Esophagus squamous epithelium (tissue), 5 donors: ENCODE measurements around the gene ZDHHC8. TPM values are rescaled to one million over a fixed set of nuclear protein-coding genes. Genes with fewer than 3 reads are reported as not detected.
A peak's percentile ranks its signal among the peaks of the same experiment; 100 is the strongest.

Experiments used
- DNase-seq: peaks from one replicate; lab custom pipeline; 2025; lab: John Stamatoyannopoulos, UW
- H3K27ac ChIP-seq, 4 donors: fragments of 200-600 bp; sonication (generic); one replicate each; pipeline ENCODE4 v1.5.1; 2016 to 2019; ENCODE audit warnings: mild to moderate bottlenecking in 1 of 4
- H3K27me3 ChIP-seq, 4 donors: fragments of 200-600 bp; sonication (generic); 1 replicate in 3 of 4; 2 replicates in 1 of 4; pipeline versions ENCODE4 v1.5.1 to v1.6.0; 2017 to 2021; ENCODE audit warnings: antibody characterized with exemption in 1 of 4
- H3K36me3 ChIP-seq, 3 donors: fragments of 200-600 bp; sonication (generic); one replicate each; pipeline ENCODE4 v1.5.1; 2016 to 2019
- H3K4me1 ChIP-seq, 3 donors: fragments of 200-600 bp; sonication (generic); one replicate each; pipeline ENCODE4 v1.5.1; 2017 to 2019
- H3K4me3 ChIP-seq, 4 donors: fragments of 200-600 bp; sonication (generic); 1 replicate in 3 of 4; 2 replicates in 1 of 4; pipeline ENCODE4 v1.5.1; 2016 to 2019; ENCODE audit warnings: mild to moderate bottlenecking in 2 of 4, moderate library complexity in 1 of 4
- H3K9me3 ChIP-seq, 3 donors: fragments of 200-600 bp; sonication (generic); one replicate each; pipeline ENCODE4 v1.5.1; 2016 to 2019
- CTCF ChIP-seq, 6 experiments: fragments of 450-650 bp in 4 of 6; fragments of 200-600 bp in 2 of 6; sonication (generic) in 2 of 6; IDR thresholded peaks; one replicate each; pipeline ENCODE4 v1.5.1; 2016 to 2019; ENCODE audit warnings: antibody characterized with exemption in 6 of 6, mild to moderate bottlenecking in 4 of 6, moderate library complexity in 4 of 6
- POLR2A ChIP-seq, 4 donors: fragments of 450-650 bp; IDR thresholded peaks; one replicate each; pipeline ENCODE4 v1.6.1; 2017; ENCODE audit warnings: antibody characterized with exemption in 4 of 4, mild to moderate bottlenecking in 4 of 4, moderate library complexity in 3 of 4
- WGBS, 2 donors: methylation state at CpG; one replicate each; pipeline ENCODE4 v1.1.5; 2018; 5-methylcytosine and 5-hydroxymethylcytosine counted together
- intact Hi-C: fragments of 100-400 bp; cut with DNase I; formaldehyde crosslinking; loops from one replicate; pipeline ENCODE4 v1.15.0; 2022
- total RNA-seq, 4 donors: library from RNA; depleted of rRNA; stranded (reverse); fragments of >200 nt; gene quantifications; one replicate each; pipeline ENCODE4 v1.1.0, GENCODE V29; 2016
- donor health status: DM: yes; HTN: yes; CAD: no.

Gene ZDHHC8
- total RNA-seq, 4 donors from 2014 or later, result 14.7 to 22.9 (median 18.6) TPM

DNA sequence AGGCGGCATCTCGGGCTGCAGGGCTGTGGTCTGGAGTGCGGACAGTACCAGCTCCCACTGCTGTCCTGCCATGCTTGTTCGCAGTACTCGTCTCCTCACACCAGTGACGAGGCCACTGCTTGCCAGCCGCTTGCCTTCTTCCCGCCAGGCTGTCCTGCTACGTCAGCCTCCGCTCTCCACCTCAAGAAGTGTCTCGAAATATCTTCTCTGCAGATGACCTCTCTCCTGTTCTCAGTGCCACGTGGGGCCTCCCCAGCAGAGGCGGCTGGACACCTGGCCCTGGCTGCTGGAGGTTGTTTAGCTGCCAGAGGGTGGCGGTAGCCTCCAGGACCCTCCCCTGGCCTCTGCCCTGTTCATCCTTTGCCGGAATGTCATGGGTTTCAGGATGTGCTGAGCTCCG lies 22.3 kb downstream of the ZDHHC8 start:
- Histone ChIP-seq H3K4me1 (peaks cover 0 to 11% (median 0%) of the 10 kb centered on the region in 3 donors), H3K9me3 (no peaks in the 10 kb centered on the region), H3K27ac (no peak overlapping the region), H3K27me3 (peaks cover 0 to 51% (median 0%) of the 10 kb centered on the region in 4 donors), H3K36me3 (no peaks in the 10 kb centered on the region), H3K4me3 (no peak overlapping the region)
- no peak for TF ChIP-seq POLR2A (IDR thresholded peaks at IDR 0.05)
- no peak for TF ChIP-seq CTCF (IDR thresholded peaks at IDR 0.05)
- intact Hi-C loops, result no loop called here
- 57 to 68% methylated on average over 3 to 11 of the region's 16 CpGs for WGBS, 2 donors
- DNase-seq, result no peak

- TF ChIP-seq POLR2A (IDR thresholded peaks at IDR 0.05) (no peak), CTCF (IDR thresholded peaks at IDR 0.05) (no peak)
- Histone ChIP-seq H3K4me3 (peak overlapping the region in 2 of 4 donors; percentile 22 to 47), H3K27me3 (peaks cover 0 to 56% (median 0%) of the 10 kb centered on the region in 4 donors), H3K4me1 (peaks cover 0 to 11% (median 0%) of the 10 kb centered on the region in 3 donors), H3K27ac (peak overlapping the region in 1 of 4 donors; percentile 39), H3K9me3 (no peaks in the 10 kb centered on the region), H3K36me3 (no peaks in the 10 kb centered on the region)
- intact Hi-C loops, result no loop called here
- 20 to 33% methylated on average over 3 to 4 of the region's 14 CpGs for WGBS, 2 donors
- no peak for DNase-seq
Measured at GRCh38 chr22:20154602-20155187, 23.1 kb downstream of the ZDHHC8 start.

DNA sequence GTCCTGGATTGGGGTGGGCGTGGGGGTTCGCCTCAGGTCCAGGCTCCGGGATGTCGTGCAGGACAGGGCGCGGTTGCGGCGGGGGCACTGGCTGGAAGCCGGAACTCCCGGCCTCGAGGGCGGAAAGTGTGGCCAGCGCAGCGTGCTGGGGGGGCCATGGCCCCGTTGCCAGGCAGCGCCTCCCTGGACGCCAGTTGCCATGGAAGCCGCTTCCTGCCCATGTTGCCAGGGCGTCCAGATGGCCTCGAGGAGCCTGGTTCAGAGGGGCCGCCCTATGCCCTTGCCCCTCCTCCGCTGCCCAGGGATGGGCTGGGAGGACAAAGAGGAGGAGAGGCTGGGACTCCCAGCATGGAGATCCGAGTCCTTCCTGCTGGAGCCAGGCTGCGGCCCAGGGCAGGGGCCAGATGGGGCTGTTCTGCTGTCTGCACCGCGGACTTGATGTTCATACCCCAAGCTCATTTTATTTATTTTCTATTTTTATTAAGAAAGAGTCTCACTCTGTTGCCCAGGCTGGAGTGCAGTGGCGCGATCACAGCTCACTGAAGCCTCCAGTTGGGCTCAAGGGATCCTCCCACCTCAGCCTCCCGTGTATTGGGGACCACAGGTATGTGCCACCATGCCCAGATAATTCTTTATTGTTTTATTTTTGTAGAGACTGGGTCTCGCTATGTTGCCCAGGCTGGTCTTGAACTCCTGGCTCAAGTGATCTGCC lies 23.9 kb downstream of the ZDHHC8 start:
- no peak for TF ChIP-seq POLR2A (IDR thresholded peaks at IDR 0.05)
- no peak for TF ChIP-seq CTCF (IDR thresholded peaks at IDR 0.05)
- peaks cover 0 to 11% (median 0%) of the 10 kb centered on the region in 3 donors for H3K4me1 ChIP-seq
- peaks cover 0 to 56% (median 0%) of the 10 kb centered on the region in 4 donors for H3K27me3 ChIP-seq
- H3K27ac ChIP-seq, result no peak overlapping the region
- H3K9me3 ChIP-seq, result no peaks in the 10 kb centered on the region
- intact Hi-C loops, result no loop called here
- no peaks in the 10 kb centered on the region for H3K36me3 ChIP-seq
- WGBS, 2 donors, result 34 to 77% methylated on average over 8 to 15 of the region's 30 CpGs
- H3K4me3 ChIP-seq, result peak overlapping the region in 2 of 4 donors; percentile 22 to 47
- no peak for DNase-seq

GRCh38 chr22:20156042-20156389 lies 24.4 kb downstream of the ZDHHC8 start:
- Histone ChIP-seq H3K36me3 (no peaks in the 10 kb centered on the region), H3K9me3 (no peaks in the 10 kb centered on the region), H3K4me3 (no peak overlapping the region), H3K27me3 (peaks cover 0 to 56% (median 0%) of the 10 kb centered on the region in 4 donors), H3K27ac (no peak overlapping the region), H3K4me1 (peaks cover 0 to 11% (median 0%) of the 10 kb centered on the region in 3 donors)
- intact Hi-C loops, result no loop called here
- no peak for DNase-seq
- no peak for TF ChIP-seq POLR2A (IDR thresholded peaks at IDR 0.05)
- TF ChIP-seq CTCF (IDR thresholded peaks at IDR 0.05), result no peak
- 42% methylated on average over 3 of the region's 7 CpGs; no CpG with 5 or more reads in 1 of the 2 donors for WGBS, 2 donors
